Fibroblast of mammary gland (primary cell): ENCODE measurements around the gene PSMD1.

Experiments used
- DNase-seq: peaks from one replicate; pipeline ENCODE4 v3.0.0-alpha.2; 2010; ENCODE audit warnings: low read depth
- H3K4me3 ChIP-seq: 2 replicates; pipeline ENCODE4 v1.5.1; 2011; ENCODE audit warnings: low read depth, mild to moderate bottlenecking, low read length, moderate library complexity; ENCODE audit not compliant: control insufficient read depth
- CTCF ChIP-seq: conservative IDR thresholded peaks from 2 replicates; pipeline ENCODE4 v1.5.1; 2011; ENCODE audit warnings: low read depth, low read length, inconsistent platforms; ENCODE audit not compliant: control insufficient read depth, insufficient read depth

Gene PSMD1

GRCh38 chr2:231185886-231186285 is 129.2 kb downstream of the PSMD1 start:
- no peak for TF ChIP-seq CTCF
- H3K4me3 ChIP-seq: no peak overlapping the region
- DNase-seq: no peak

- no peak overlapping the region for H3K4me3 ChIP-seq
- no peak for DNase-seq
- no peak for TF ChIP-seq CTCF
Observed at GRCh38 chr2:231186325-231186724, 129.7 kb downstream of the PSMD1 start.

- peak; percentile 74 for DNase-seq
- H3K4me3 ChIP-seq: no peak overlapping the region
- no peak for TF ChIP-seq CTCF
Observed at GRCh38 chr2:231187736-231188505, 131.3 kb downstream of the PSMD1 start.

- no peak for DNase-seq
- no peak for TF ChIP-seq CTCF
Observed at GRCh38 chr2:231188506-231189170, 132.0 kb downstream of the PSMD1 start.

GRCh38 chr2:231189171-231189530 is 132.5 kb downstream of the PSMD1 start:
- H3K4me3 ChIP-seq: no peak overlapping the region
- TF ChIP-seq CTCF: no peak
- no peak for DNase-seq

More at GRCh38 chr2:231188506-231189170, 132.0 kb downstream of the PSMD1 start:
- H3K4me3 ChIP-seq: no peak overlapping the region

GRCh38 chr2:231189571-231190495 is 133.2 kb downstream of the PSMD1 start:
- peak; percentile 62 for DNase-seq
- H3K4me3 ChIP-seq: peak overlapping the region; percentile 12
- TF ChIP-seq CTCF: no peak
